OCI-LY7 (cell line): Measurements from ENCODE around the gene KPNA3. TPM values are rescaled to one million over a fixed set of nuclear protein-coding genes. Genes with fewer than 3 reads are reported as not detected.

ENCODE experiments used
- BruUV-seq: library from RNA; stranded (reverse); fragments of 400-500 nt; replicated peaks from 2 replicates; lab custom pipeline; 2021; lab: Mats Ljungman, UMichigan
- CTCF ChIA-PET: fragments of 300-600 bp; sonication (Branson Sonifier 250); formaldehyde crosslinking; loops from one replicate; lab custom pipeline; 2022; ENCODE audit warnings: antibody characterized with exemption; ENCODE audit not compliant: unreplicated experiment; lab: Charles Lee
- POLR2A ChIA-PET: fragments of 300-600 bp; sonication (Branson Sonifier 250); formaldehyde crosslinking; loops from one replicate; lab custom pipeline; 2022; ENCODE audit warnings: antibody characterized with exemption; lab: Charles Lee
- DNase-seq: peaks from one replicate; pipeline ENCODE4 v3.0.0-alpha.2; 2015; ENCODE audit warnings: low spot score
- H2AFZ ChIP-seq: fragments of 200-600 bp; sonication (generic), shearing (Covaris generic); 2 replicates; pipeline ENCODE4 v1.6.1; 2014; ENCODE audit warnings: mild to moderate bottlenecking, antibody characterized with exemption, low read length, moderate library complexity
- H3K27ac ChIP-seq: fragments of 200-600 bp; sonication (generic); 2 replicates; pipeline ENCODE4 v1.5.1; 2014; ENCODE audit warnings: mixed run types, low read depth, mild to moderate bottlenecking, moderate library complexity, low read length, inconsistent platforms; ENCODE audit not compliant: poor library complexity, severe bottlenecking
- H3K36me3 ChIP-seq: fragments of 200-600 bp; sonication (generic); 2 replicates; pipeline ENCODE4 v1.6.1; 2014; ENCODE audit warnings: mild to moderate bottlenecking, antibody characterized with exemption, low read length, moderate library complexity, mixed read lengths; ENCODE audit not compliant: insufficient read depth
- H3K4me1 ChIP-seq: fragments of 200-600 bp; sonication (generic); 2 replicates; pipeline ENCODE4 v1.5.1; 2014; ENCODE audit warnings: mild to moderate bottlenecking, low read length; ENCODE audit not compliant: insufficient read depth, poor library complexity, severe bottlenecking
- H3K4me2 ChIP-seq: fragments of 200-600 bp; sonication (generic); 2 replicates; pipeline ENCODE4 v1.6.1; 2014; ENCODE audit warnings: mild to moderate bottlenecking, low read length
- H3K4me3 ChIP-seq: fragments of 200-600 bp; sonication (generic); 2 replicates; pipeline ENCODE4 v1.5.1; 2014; ENCODE audit warnings: mild to moderate bottlenecking, low read depth, low read length; ENCODE audit not compliant: poor library complexity, severe bottlenecking
- H3K79me2 ChIP-seq: fragments of 200-600 bp; sonication (generic); 2 replicates; pipeline ENCODE4 v1.6.1; 2016; ENCODE audit warnings: low read depth, mild to moderate bottlenecking, low read length, moderate library complexity, mixed read lengths; ENCODE audit not compliant: insufficient read depth
- H3K9me2 ChIP-seq: fragments of 200-600 bp; sonication (generic); 2 replicates; pipeline ENCODE4 v1.6.1; 2016; ENCODE audit warnings: mild to moderate bottlenecking, low read length, mixed read lengths; ENCODE audit not compliant: insufficient read depth
- H3K9me3 ChIP-seq: fragments of 200-600 bp; sonication (generic); 2 replicates; pipeline ENCODE4 v1.6.1; 2014; ENCODE audit warnings: mild to moderate bottlenecking, mixed run types, low read length, mixed read lengths
- H4K20me1 ChIP-seq: fragments of 200-600 bp; sonication (generic); 2 replicates; pipeline ENCODE4 v1.6.1; 2014; ENCODE audit warnings: mild to moderate bottlenecking, antibody characterized with exemption, low read length, moderate library complexity, mixed read lengths; ENCODE audit not compliant: insufficient read depth
- CTCF ChIP-seq: fragments of 200-600 bp; sonication (generic); conservative IDR thresholded peaks from 2 replicates; pipeline ENCODE4 v1.5.1; 2014; ENCODE audit warnings: mild to moderate bottlenecking, antibody characterized with exemption, low read length, moderate library complexity, mixed read lengths
- EZH2phosphoT487 ChIP-seq: fragments of 200-600 bp; sonication (generic); IDR thresholded peaks from 2 replicates; pipeline ENCODE4 v1.6.1; 2018; ENCODE audit warnings: low read depth, borderline replicate concordance, mild to moderate bottlenecking, mixed run types, antibody characterized with exemption, low read length, moderate library complexity, mixed read lengths
- intact Hi-C: fragments of 100-400 bp; cut with micrococcal nuclease; formaldehyde crosslinking; loops from one replicate; pipeline ENCODE4 v1.10.0; 2022; ENCODE audit not compliant: unreplicated experiment
- total RNA-seq, 2 experiments: library from RNA; depleted of rRNA in 1 of 2; stranded (reverse); fragments of >200 nt in 1 of 2; shearing (Covaris generic) in 1 of 2; gene quantifications; 2 replicates each; pipeline ENCODE4 v1.2.3, GENCODE V29; 2014 to 2022

The KPNA3 gene
- total RNA-seq, 2 experiments from 2014 or later, result 18.2 to 41.1 TPM

GRCh38 chr13:49840675-49841074 lies 48.2 kb upstream of the KPNA3 start:
- Histone ChIP-seq H3K4me3 (no peak overlapping the region), H3K9me3 (no peaks in the 10 kb centered on the region), H2AFZ (no peak overlapping the region), H3K4me1 (no peaks in the 10 kb centered on the region), H3K9me2 (no peaks in the 10 kb centered on the region), H4K20me1 (no peaks in the 10 kb centered on the region), H3K4me2 (no peak overlapping the region), H3K36me3 (no peaks in the 10 kb centered on the region), H3K27ac (no peak overlapping the region), H3K79me2 (no peaks in the 10 kb centered on the region)
- no peak for TF ChIP-seq EZH2phosphoT487
- no peak for TF ChIP-seq CTCF
- CTCF ChIA-PET, result no interaction called here
- no TSS peak for BruUV-seq
- DNase-seq, result no peak
- intact Hi-C loops, result no loop called here
- POLR2A ChIA-PET, result no interaction called here

GRCh38 chr13:49840266-49840665 lies 47.8 kb upstream of the KPNA3 start:
- no peak overlapping the region for H3K4me3 ChIP-seq
- no TSS peak for BruUV-seq
- H3K36me3 ChIP-seq, result no peaks in the 10 kb centered on the region
- intact Hi-C loops, result no loop called here
- POLR2A ChIA-PET, result no interaction called here
- TF ChIP-seq CTCF (no peak), EZH2phosphoT487 (no peak)
- no peak overlapping the region for H3K4me2 ChIP-seq
- no peaks in the 10 kb centered on the region for H3K9me3 ChIP-seq
- no peak overlapping the region for H3K27ac ChIP-seq
- H3K79me2 ChIP-seq, result no peaks in the 10 kb centered on the region
- CTCF ChIA-PET, result no interaction called here
- no peaks in the 10 kb centered on the region for H3K4me1 ChIP-seq
- no peak for DNase-seq
- no peak overlapping the region for H2AFZ ChIP-seq
- H3K9me2 ChIP-seq, result no peaks in the 10 kb centered on the region
- no peaks in the 10 kb centered on the region for H4K20me1 ChIP-seq

- ChIA-PET POLR2A (no interaction called here), CTCF (no interaction called here)
- no peaks in the 10 kb centered on the region for H3K4me1 ChIP-seq
- intact Hi-C loops, result no loop called here
- no peak overlapping the region for H3K4me2 ChIP-seq
- no peaks in the 10 kb centered on the region for H3K79me2 ChIP-seq
- no peaks in the 10 kb centered on the region for H3K9me2 ChIP-seq
- H2AFZ ChIP-seq, result no peak overlapping the region
- TF ChIP-seq EZH2phosphoT487, result no peak
- no peak for TF ChIP-seq CTCF
- H3K9me3 ChIP-seq, result no peaks in the 10 kb centered on the region
- no peaks in the 10 kb centered on the region for H4K20me1 ChIP-seq
- DNase-seq, result no peak
- H3K36me3 ChIP-seq, result no peaks in the 10 kb centered on the region
- no peak overlapping the region for H3K27ac ChIP-seq
- BruUV-seq, result no TSS peak
- H3K4me3 ChIP-seq, result no peak overlapping the region
Observed at GRCh38 chr13:49838989-49839388, 46.5 kb upstream of the KPNA3 start.
